ENCODE measurements around the gene LTBP1.
"Not testable (repeated sequence)": the region's sequence is repeated elsewhere in the genome, so short reads cannot be mapped to it uniquely, and the experiment has no call there.

LTBP1 gene

DNA sequence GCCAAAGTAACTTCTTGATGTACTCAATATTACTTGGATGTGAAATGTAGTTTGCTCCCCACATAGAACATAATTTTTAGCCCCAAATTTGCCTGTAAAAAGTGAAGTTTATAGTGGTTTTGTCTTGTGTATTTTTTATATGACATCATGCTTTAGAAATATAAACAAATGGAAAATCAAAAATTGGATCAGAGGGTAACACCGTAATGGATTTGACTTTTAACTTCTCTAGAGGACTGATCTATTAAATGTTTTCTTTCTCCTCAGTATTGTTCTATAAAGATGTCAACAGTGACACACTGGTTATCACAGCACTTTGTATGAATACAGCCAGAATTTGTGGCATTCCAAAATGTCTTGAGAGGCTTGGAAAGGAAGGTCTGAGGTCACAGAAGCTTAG, 484.1 kb downstream of the LTBP1 start:
- DNase-seq (ENCODE audit: low read depth), result no peak

DNA sequence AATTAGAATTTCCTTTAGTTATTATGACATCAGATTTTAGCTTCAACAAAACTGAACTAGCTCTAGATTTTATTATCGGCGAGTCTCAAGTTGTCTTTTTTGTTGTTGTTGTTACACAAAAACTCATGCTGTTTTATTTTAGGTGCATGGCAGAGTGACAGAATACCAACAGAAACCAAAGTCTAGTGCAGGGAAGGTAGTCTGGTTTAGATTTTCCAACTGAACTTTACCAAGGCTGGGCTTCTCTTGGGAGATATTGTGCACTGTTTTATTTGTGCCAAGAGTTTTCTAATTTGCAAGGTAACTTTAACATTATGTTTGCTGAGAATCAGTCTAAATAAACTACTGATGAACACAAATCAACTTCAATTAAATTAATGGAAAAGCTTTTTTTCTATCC, 486.1 kb downstream of the LTBP1 start:
- no peak for DNase-seq (ENCODE audit: low read depth)

DNA sequence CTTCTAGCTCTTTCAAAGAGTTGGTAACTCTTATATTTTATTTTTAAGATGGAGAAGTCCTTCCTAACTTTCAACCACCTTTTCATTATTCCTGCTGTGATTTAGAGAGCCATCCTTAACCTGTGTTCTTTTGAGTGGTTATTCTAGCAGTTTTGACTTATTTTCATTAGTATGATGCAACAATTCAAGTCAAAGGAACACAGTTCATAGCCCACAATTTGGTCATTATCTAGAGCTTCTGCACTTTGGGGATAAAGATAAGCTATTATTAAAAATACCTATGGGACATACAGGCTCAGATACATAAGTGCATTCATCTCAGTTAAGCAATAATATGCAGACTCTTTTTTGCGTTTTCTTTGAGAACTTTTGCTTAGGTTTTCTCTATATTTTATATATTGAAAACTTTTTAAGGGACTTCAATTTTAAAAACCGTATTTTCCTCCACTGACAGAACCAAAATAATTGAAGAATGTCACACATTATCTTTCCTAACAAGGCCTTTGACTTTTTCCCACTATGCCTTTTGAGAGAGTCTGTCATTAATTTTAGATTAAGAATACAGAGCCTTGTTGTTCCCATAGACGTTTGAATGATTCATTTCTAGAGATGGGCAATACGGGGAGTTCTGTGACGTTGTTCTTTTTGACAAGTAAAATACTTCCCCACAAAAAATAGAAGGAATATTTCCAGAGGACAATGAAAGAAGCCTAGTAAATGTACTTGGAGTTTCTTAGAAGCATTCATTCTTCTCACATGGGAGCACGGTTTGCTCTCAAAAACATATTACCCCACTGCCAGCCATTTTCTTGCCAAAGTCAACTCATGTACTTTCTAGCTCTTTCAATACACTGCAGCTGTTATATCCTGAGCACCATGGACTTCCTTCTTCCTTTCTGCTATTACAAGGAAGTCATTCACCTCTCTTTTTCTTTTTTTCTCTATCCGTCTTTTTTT, 486.8 kb downstream of the LTBP1 start:
- no peak for DNase-seq (ENCODE audit: low read depth)

DNA sequence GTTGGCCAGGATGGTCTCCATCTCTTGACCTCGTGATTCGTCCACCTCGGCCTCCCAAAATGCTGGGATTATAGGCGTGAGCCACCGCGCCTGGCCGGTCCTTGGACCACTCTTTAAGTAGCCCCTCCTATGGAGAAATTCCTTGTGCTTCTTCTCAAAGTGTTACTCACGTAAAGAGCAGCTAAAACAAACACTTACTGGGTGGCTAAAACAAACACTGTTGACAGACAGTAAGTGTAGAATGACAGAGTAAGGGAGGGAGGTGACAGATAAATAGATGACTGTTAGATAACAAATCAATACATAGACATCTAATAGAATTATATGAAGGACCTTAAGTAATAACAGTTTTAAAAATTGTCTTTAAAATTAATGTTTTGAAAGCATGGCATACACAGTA, 488.8 kb downstream of the LTBP1 start:
- DNase-seq (ENCODE audit: low read depth), result no peak

DNA sequence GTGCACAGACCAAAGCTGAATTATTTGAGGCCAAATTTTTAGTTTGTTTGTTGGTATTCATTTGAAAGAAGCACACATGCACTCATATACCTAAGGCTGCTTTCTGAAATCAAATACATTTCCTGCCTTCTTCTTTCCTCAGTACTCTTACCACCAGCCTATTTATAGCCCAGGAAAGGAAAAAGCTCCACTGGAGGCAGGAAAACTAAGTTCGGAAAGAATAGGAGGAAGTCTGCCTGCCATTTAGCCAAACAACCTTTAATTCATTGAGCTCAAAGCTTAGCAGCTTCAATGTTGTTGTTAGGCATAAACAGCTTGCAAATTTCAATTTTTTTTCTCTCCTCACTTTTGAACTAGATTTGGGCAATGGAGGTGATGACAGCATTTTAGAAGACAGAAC, 489.3 kb downstream of the LTBP1 start:
- DNase-seq (ENCODE audit: low read depth), result no peak

DNA sequence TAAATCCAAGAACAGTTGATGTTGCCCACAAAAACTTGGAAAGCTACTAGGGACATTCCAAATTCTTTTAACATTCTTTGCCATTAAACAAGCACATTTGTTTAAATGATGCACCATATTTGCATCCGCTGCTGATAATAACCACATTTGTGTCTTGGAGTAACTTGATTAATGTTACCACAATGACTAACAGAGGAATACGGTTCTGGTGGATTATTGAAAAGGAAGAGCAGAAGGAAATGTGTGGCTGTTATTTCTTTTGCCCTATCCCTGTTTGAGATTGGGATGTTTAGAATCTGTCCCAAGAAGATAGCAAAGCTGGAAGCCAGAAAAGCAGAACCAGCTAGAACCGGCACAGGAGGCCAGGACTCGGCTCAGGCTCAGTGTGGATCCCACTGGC, 490.5 kb downstream of the LTBP1 start:
- DNase-seq (ENCODE audit: low read depth), result peak; percentile 83

DNA sequence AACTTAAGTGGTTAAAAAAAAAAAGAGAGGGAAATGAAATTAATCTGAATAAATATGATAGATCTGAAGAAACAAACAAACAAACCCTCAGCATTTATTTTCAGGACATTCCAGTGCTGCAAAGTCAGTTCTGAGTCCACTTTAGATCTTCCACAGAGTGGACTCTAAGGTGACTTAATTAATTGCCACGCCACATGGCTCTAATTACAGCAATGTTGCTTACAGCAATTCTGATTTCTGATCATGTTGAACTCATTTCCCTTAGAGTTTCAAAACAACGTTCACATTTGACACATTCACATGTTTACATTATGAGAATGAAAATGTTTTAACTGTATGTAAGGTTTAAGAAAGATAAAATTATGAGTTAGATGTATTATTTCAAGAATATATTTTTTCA, 491.1 kb downstream of the LTBP1 start:
- no peak for DNase-seq (ENCODE audit: low read depth)

DNA sequence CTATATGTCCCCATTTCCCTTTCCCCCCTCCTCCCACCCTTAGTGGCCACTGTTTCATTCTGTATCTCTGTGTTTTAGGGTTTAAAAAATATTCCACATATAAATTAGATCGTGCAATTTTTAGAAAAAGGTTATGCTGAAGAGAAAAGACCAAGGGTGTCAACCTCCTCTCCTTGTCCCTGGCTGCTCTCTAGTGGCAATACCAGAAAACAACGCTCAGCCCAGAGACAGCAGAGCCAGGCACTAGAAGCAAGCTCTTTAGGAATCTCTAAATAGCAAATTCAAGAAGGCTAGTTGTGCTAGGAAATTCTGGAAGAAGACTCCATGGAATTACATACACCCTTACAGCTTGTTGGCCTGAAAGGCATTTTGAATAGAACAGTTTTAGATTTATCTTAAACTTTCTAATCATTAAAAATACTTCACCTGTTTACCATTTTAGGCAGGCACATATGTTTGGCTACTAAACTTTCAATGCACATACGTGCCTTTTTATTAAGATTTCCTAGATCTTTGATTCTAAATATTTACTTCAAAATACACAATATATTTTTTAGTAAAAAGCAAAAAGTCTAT, 494.6 kb downstream of the LTBP1 start:
- peak; percentile 72 for DNase-seq (ENCODE audit: low read depth)

DNA sequence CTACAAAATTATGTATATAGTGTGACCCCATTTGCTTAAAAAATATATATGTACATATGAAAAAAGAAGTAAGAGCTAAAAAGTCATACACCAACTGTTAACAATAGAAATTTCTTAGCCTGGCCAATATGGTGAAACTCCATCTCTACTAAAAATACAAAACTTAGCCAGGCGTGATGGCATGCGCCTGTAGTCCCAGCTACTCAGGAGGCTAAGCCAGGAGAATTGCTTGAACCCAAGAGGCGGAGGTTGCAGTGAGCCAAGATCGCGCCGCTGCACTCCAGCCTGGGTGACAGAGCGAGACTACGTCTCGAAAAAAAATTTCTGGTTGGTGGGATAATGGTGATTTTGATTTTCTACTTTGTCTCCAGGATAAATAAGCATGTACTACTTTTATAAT, 495.3 kb downstream of the LTBP1 start:
- not testable (repeated sequence) for DNase-seq (ENCODE audit: low read depth)

DNA sequence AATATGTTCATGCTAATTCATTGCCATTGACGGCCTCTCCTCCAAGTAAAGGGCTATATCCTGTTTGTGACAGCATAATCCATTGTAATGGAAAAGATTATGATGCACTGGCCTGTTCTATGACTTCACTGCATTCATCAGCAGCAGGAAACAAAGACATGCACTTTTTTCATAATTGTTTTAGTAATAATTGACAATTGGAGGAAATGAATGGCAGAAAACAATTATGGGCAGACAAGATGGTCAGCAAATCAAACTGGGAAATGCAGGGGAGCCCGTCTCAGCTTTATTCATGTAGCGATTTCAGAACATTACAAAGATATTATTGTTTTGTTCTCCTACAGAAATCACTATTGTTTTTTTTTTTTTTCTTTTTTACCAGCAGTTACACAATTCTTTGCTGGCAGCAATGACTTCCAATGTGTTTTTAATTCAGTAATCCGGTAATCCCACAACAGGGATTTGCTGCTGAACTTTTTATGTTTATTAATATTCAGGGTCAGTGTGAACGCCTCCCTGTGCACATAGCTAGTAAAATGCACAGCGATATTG, 495.9 kb downstream of the LTBP1 start:
- peak; percentile 78 for DNase-seq (ENCODE audit: low read depth)

DNA sequence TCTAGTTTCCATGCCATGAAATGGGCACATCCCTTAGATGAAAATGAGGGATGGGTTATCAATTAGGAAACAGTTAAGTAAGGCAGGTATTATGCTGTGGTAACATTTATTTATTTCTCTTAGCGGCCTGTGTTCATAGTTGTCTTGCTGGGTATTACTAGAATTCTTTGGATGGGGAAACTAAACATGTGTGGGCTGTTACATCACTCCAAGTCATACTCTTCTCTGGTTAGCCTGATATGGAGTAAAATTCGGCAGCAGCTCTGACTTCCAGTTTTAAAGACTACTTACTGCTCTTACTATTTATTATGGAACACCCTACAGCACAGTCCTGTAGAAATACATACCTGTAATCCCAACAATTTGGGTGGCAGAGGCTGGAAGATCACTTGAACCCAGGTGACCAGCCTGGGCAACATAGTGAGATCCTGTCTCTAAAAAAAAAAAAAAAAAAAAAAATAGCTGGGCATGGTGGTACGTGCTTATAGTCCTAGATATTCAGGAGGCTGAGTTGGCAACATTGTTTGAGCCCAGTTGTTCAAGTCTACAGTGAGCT, 496.6 kb downstream of the LTBP1 start:
- DNase-seq (ENCODE audit: low read depth), result no peak

DNA sequence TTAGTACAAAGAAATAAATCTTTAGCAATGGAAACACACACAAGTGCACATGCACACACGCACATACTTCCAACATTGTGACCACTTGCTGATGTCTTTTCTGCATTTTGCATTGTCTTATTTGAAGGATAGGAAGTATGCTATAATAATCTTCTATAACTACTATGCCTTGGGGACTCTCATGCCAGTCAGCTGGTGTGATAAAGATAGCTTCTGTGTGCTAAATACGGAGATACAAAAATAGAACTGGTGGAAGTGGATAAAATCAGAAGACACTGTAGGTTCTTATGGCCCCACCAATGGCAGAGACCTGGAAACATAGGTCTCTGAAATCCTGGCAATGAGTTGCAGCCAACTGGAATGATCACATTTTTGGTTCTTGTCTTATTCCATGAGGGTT, 498.2 kb downstream of the LTBP1 start:
- DNase-seq (ENCODE audit: low read depth), result no peak

DNA sequence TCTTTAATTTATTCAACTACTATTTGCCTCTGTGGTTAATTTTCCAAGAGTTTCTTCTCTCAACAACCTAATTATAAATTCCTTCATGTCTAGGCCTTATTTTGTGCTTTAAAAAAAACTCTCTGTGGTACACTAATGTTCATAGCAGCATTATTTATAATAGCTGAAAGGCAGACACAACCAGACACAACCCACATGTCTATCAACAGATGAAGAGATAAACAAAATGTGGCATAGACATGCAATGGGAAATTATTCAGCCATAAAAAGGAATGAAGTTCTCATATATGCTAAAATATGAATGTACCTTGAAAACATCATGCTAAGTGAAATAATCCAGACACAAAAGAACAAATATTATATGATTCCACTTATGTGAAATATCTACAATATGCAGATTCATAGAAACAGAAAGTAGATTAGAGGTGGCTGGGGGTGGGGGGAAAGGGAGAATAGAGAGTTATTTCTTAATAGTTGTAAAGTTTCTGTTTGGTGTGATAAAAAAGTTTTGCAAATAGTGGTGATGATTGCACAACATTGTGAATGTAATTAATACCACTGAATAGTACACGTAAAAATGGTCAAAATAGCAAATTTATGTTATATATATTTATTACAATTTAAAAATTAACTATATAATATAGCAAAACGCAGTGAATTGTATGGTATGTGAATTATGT, 501.6 kb downstream of the LTBP1 start:
- DNase-seq (ENCODE audit: low read depth), result no peak

Measured in fibroblast of the conjunctiva (primary cell).